ENCODE results near the gene GGNBP2. TPM values are rescaled to one million over a fixed set of nuclear protein-coding genes. Genes with fewer than 3 reads are reported as not detected.

Gene GGNBP2
- total and polyA plus RNA-seq, 2 of the 8 experiments (the other 6 are each of a cell fraction or from before 2014, with no cell fraction given): 29.2 to 35.8 TPM

GRCh38 chr17:36547776-36548175 is 3.1 kb downstream of the GGNBP2 start:
- H3K4ac ChIP-seq (replicated peaks; ENCODE audit: insufficient read length, low read depth, low read length): no peak overlapping the region
- POLR2A ChIA-PET (ENCODE audit: partially characterized antibody): interaction anchor here (1.5 kb wide), 1 partner anchor 11 kb away, joined by 3 read pairs; no protein-coding TSS in a partner anchor
- H3K27ac ChIP-seq (ENCODE audit: low read depth, low read length): no peak overlapping the region
- peak overlapping the region in 1 of 2 experiments; percentile 30; a peak in 2 of 4 replicates for H3K4me2 ChIP-seq (ENCODE audit: insufficient read depth in 1 of 2, low read depth in 2 of 2, low read length in 2 of 2)
- peaks cover 12% of the 10 kb centered on the region for H3K23me2 ChIP-seq (ENCODE audit: low read depth, low read length)
- H3K27me3 ChIP-seq (replicated peaks in 1 of 4; ENCODE audit: control insufficient read depth in 3 of 4, extremely low read depth in 1 of 4, insufficient read depth in 3 of 4, low read length in 3 of 4): no peaks in the 10 kb centered on the region
- H3K79me2 ChIP-seq (ENCODE audit: control insufficient read depth in 1 of 2, insufficient read depth in 2 of 2, low read length in 2 of 2): peaks cover 6 to 74% of the 10 kb centered on the region in 2 experiments; a peak in 3 of 4 replicates
- H4K20me1 ChIP-seq (replicated peaks in 1 of 2; ENCODE audit: control insufficient read depth in 1 of 2, insufficient read depth in 2 of 2, low read length in 2 of 2): peaks cover 0 to 3% of the 10 kb centered on the region in 2 experiments
- CTCF ChIA-PET (ENCODE audit: partially characterized antibody): interaction anchor here (1.0 kb wide), 2 partner anchors 14 to 54 kb away, joined by 3 read pairs; partner anchors contain the start of gene MYO19
- peaks cover 0 to 5% (median 1%) of the 10 kb centered on the region in 4 experiments; a peak in 2 of 7 replicates for H3K4me1 ChIP-seq (replicated peaks in 1 of 4; ENCODE audit: control insufficient read depth in 3 of 4, insufficient read depth in 4 of 4, low read length in 3 of 4)
- TF ChIP-seq USF2 (IDR thresholded peaks at IDR 0.05; ENCODE audit: low read length) (no peak), E2F6 (IDR thresholded peaks at IDR 0.05) (no peak), TAF1 (IDR thresholded peaks at IDR 0.05; ENCODE audit: low read depth, low read length) (no peak), POLR2AphosphoS5 (IDR thresholded peaks at IDR 0.05; ENCODE audit: low read depth, low read length) (no peak), TAF7 (optimal IDR thresholded peaks at IDR 0.05; ENCODE audit: borderline replicate concordance, low read depth, low read length) (no peak), BACH1 (IDR thresholded peaks at IDR 0.05; ENCODE audit: low read length) (no peak), SIX5 (IDR thresholded peaks at IDR 0.05; ENCODE audit: low read depth, low read length) (no peak), EZH2 (IDR thresholded peaks at IDR 0.05; ENCODE audit: low read depth, low read length, severe bottlenecking) (no peak), NRF1 (IDR thresholded peaks at IDR 0.05; ENCODE audit: low read depth, low read length) (no peak), EGR1 (IDR thresholded peaks at IDR 0.05; ENCODE audit: borderline replicate concordance, low read depth, low read length) (no peak), KDM1A (IDR thresholded peaks at IDR 0.05; ENCODE audit: borderline replicate concordance, low read length) (no peak), BRCA1 (IDR thresholded peaks at IDR 0.05; ENCODE audit: low read depth, low read length) (no peak), CREB1 (IDR thresholded peaks at IDR 0.05) (no peak)
- no peak overlapping the region for H4K91ac ChIP-seq (replicated peaks; ENCODE audit: insufficient read length, low read length)
- no peak overlapping the region for H3K14ac ChIP-seq (ENCODE audit: insufficient read length)
- no peak overlapping the region for H2BK120ac ChIP-seq (replicated peaks; ENCODE audit: low read depth, low read length)
- H4K8ac ChIP-seq (ENCODE audit: extremely low read depth, insufficient read depth, low read length): no peak overlapping the region
- no peaks in the 10 kb centered on the region for H3K36me3 ChIP-seq (ENCODE audit: control insufficient read depth in 2 of 4, insufficient read depth in 4 of 4, low read length in 3 of 4)
- no peaks in the 10 kb centered on the region for H3K9me3 ChIP-seq (ENCODE audit: insufficient read depth in 2 of 2, low read depth in 1 of 2, low read length in 1 of 2)
- H2BK20ac ChIP-seq (ENCODE audit: low read length): no peak overlapping the region
- no peak overlapping the region for H3K9ac ChIP-seq (replicated peaks in 1 of 4; ENCODE audit: extremely low read depth in 1 of 4, low read depth in 3 of 4, low read length in 3 of 4)
- DNase-seq (ENCODE audit: low read depth in 1 of 2, low spot score in 2 of 2) (peak in 1 of 2 experiments; percentile 3), FAIRE-seq (no peak)
- no peak overlapping the region for H2BK15ac ChIP-seq (ENCODE audit: low read length)
- no peak overlapping the region for H3K18ac ChIP-seq (ENCODE audit: extremely low read depth, low read length)
- no peak overlapping the region for H2BK5ac ChIP-seq (ENCODE audit: low read depth, low read length)
- H3K4me3 ChIP-seq (ENCODE audit: extremely low read depth in 1 of 4, insufficient read depth in 2 of 4, low read depth in 3 of 4, low read length in 4 of 4): peak overlapping the region in 1 of 4 experiments; percentile 90; a peak in 2 of 8 replicates
- H3K79me1 ChIP-seq (ENCODE audit: low read depth, low read length): peaks cover 6% of the 10 kb centered on the region
- no peak overlapping the region for H4K5ac ChIP-seq (ENCODE audit: insufficient read length, low read depth, low read length)
- no peak overlapping the region for H2AFZ ChIP-seq (ENCODE audit: low read length)
- no peak overlapping the region for H2BK12ac ChIP-seq (ENCODE audit: low read depth, low read length)
- H3K56ac ChIP-seq (replicated peaks; ENCODE audit: insufficient read length, low read depth, low read length): no peak overlapping the region
- no peak overlapping the region for H2AK5ac ChIP-seq (ENCODE audit: low read depth, low read length)
- no peak overlapping the region for H3K23ac ChIP-seq (ENCODE audit: insufficient read length)
